Amygdala (tissue), 56 donors: Measurements from ENCODE around the gene CORO1C.
A peak's percentile ranks its signal among the peaks of the same experiment; 100 is the strongest.

Source experiments
- DNase-seq, 56 donors: peaks; one replicate each; lab custom pipeline; 2025; lab: John Stamatoyannopoulos, UW

The CORO1C gene

GRCh38 chr12:108608616-108609015 lies 122.7 kb downstream of the CORO1C start:
- DNase-seq = no peak

- no peak for DNase-seq
These were observed 123.2 kb downstream of the CORO1C start for GRCh38 chr12:108607981-108608600.

DNA sequence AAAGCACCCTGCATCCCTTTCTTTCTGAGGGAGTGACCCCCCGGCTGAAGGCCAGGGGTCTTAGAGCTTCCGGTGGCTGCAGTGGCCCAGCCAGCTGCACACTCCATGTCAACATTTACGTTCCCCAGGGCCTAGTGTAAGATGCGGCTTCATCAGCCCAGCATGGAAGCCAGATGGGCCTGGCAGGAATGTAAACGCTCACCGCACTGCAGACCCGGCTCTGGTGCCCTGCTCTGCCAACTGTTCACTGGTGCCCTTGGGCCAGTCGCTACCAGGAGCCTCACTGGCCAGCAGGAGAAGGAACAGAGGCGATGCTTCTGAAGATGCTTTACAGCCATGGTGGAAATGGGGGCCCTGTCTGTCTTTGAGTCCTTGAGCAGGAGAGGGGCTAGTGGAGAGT lies 124.8 kb downstream of the CORO1C start:
- no peak for DNase-seq

DNA sequence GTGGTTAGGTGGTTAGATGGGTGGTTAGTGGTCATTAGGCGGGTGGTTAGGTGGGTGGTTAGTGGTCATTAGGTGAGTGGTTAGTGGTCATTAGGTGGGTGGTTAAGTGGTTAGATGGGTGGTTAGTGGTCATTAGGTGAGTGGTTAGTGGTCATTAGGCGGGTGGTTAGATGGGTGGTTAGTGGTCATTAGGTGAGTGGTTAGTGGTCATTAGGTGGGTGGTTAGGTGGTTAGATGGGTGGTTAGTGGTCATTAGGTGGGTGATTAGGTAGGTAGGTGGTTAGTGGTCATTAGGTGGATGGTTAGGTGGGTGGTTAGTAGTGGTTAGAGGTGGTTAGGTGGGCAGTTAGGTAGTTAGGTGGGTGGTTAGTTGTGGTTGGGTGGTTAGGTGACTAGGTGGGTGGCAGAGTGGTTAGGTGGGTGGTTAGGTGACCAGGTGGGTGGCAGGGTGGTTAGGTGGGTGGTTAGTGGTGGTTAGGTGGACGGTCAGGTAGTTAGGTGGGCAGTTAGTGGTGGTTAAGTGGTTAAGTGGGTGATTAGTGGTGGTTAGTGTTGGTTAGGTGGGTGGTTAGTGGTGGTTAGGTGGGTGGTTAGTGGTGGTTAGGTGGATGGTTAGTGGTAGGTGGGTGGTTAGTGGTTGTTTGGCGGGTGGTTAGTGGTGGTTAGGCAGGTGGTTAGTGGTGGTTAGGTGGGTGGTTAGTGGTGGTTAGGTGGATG lies 125.5 kb downstream of the CORO1C start:
- no peak for DNase-seq

DNA sequence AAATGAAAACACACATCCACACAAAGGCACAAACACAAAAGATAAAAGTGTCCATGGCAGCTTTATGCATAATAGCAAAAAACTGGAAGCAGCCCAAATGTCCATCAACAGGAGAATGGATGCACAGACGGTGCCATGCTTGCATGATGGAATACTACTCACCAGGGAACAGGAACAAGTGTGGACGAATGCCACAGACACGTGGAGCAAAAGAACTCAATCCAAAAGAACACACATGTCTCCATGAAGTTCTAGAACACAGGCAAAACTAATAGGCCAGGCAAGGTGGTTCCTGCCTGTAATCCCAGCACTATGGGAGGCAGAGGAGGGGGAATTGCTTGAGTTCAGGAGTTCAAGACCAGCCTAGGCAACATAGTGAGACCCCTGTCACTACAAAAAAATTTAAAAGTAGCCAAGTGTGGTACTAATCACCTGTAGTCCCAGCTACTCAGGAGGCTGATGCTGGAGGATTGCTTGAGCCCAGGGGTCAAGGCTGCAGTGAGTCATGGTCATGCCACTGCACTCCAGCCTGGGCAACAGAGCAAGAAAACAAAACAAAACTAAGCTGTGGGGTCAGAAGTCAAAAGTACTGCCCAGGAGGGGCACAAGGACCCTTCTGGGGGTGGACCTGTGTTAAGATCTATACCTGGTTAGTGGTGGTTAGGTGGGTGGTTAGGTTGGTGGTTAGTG lies 126.2 kb downstream of the CORO1C start:
- DNase-seq = no peak

DNA sequence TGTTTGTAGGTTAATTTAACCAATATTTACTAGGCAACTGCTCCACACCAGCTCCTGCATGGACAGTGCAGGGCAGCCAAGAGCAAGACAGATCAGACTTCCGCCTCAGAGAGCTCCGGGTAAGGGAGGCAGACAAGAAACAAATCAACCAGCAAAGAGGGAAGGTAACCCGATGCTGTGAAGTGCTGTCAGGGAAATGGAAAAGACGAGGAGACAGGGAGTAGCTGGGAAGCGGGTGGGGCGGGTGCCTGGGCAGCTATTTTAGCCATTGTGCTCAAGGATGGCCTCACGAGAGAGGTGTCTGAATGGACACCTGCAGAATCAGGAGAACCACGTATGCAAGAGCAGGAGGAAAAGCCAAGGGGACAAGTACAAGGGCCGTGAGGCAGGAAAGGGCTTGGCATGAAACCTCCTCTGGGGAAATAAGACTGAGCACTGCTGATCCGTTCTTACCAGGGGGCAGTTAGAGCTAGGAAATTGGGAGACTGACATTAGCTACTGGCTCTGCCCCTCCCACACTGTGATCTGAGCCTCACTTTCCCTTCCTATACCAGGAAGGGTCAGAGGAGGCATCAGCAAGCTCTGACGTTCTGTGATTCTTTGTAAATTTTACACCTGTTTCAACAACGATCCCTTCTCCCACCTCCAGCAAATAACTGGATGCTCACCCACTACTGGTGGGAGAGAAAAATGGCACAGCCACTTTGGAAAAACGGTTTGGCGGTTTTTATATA lies 126.9 kb downstream of the CORO1C start:
- no peak for DNase-seq

DNA sequence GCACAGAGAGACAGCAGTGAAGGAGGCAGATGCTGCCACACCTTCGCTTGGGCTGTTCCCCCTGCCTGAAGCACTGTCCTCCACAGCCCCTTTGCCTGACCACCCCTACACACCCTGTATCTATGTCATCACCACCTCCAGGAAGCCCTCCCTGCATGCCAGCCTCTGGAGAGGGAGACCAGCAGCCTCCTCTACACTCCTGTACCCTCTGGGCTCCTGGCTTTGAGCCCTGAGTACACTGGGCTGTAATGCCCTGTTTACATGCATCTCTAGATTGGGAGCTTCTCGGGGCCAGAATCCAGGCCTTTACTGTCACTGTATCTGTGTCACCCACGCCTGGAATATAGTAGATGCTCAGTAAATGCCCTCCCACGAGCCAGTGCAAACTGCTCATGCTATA lies 127.6 kb downstream of the CORO1C start:
- DNase-seq = no peak

- no peak for DNase-seq
These were observed 128.2 kb downstream of the CORO1C start for GRCh38 chr12:108602976-108603704.

DNA sequence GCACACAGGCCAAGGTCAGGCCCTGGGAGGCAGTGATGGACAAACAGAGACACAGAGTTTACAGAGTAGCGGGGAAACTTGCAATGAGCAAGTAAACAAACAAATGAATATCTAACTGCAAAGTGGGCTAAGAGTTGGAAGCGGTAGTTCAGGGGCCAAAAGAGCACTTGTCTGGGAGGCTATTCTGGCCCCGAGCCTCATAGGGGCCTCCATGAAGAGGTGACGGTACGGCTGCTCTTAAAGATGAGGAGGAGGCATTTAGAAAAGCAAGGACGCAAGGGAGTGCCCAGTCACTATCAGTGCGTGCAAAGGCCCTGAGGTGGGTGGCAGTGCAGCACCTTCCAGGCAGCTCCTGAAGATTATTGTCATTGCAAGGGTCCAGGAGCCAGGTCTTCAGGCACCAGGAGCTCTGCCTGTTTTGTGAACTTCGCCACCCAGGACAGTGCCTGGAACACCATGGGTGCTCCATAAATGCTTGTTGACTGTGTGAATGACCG lies 129.1 kb downstream of the CORO1C start:
- no peak for DNase-seq

GRCh38 chr12:108600702-108601007 lies 130.7 kb downstream of the CORO1C start:
- DNase-seq = no peak

DNA sequence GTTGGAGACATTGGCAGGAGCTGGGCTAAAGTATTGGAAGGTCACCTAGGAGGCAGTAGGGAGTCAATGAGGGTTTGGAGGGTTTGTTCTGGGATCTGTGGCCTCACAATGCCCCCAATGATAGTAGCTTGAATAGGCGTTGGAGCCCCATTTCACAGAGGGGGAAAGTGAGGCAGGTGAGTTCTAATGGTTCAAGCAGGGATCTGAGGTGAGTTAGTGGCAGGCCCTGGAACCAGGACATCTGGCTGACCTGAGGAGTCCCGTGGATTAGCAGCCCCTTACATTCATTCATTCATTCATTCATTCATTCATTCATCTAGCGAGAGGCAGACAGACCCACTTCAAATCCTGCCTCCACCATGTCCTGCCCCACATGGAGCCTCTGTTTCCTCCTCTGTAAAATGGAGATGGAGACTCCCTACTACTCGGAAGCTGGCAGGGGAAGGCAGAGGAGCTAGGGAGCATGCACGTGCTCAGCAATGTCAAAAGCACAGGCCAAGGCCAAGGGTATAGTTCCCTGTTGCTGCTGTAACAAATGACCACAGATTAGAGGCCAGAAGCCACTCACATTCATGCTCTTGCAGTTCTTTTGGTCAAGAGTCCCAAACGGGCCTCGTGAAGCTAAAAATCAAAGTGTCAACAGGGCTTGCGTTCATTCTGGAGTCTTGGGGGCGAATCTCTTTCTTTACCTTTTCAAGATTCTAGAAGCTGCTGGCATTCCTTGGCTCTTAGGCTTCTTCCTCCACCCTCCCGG lies 131.2 kb downstream of the CORO1C start:
- DNase-seq = no peak

DNA sequence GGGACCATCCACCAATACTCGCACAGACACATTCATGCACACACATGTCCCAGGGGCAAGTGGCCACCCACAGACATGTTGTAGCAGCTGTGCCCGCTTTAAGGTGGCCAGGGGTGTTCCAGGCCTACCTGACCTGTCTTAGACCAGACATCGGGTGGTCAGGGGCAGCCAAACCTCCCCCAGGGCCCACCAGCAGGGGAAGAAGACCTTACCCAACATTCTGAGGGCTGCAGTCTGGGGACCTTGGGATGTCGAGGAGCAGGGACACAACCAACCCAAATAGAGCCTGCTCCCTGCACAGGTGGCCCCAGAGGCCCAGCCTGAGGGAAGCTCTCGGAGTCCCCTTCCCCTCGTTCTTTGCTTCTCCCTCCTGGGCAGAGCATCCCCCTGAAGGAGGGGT lies 131.8 kb downstream of the CORO1C start:
- no peak for DNase-seq

DNA sequence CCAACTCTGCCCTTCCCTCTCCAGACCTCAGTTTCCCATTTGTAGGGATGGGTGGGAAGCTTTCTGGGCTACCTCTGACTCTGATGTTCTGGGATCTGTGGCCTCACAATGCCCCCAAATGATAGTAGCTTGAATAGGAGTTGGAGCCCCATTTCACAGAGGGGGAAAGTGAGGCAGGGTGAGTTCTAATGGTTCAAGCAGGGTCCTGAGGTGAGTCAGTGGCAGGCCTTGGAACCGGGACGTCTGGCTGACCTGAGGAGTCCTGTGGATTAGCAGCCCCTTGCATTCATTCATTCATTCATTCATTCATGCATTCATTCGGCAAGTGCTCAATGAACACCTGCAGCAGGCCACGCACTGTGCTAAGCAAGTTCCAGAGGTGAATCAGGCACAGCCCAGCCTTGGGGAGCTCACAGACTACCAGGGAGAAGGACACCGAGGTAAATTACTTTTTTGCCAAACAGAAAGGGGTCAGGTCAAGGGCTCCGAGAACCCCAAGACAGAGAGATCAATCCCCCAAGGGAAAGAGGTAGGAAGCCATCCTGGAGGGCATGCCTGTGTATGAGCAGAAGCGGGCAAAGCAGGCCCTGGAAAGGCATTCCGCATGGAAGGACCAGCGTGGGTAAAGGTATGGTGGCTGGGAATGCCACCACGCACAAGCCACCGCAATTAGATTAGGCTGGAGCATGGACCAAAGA lies 132.6 kb downstream of the CORO1C start:
- no peak for DNase-seq

DNA sequence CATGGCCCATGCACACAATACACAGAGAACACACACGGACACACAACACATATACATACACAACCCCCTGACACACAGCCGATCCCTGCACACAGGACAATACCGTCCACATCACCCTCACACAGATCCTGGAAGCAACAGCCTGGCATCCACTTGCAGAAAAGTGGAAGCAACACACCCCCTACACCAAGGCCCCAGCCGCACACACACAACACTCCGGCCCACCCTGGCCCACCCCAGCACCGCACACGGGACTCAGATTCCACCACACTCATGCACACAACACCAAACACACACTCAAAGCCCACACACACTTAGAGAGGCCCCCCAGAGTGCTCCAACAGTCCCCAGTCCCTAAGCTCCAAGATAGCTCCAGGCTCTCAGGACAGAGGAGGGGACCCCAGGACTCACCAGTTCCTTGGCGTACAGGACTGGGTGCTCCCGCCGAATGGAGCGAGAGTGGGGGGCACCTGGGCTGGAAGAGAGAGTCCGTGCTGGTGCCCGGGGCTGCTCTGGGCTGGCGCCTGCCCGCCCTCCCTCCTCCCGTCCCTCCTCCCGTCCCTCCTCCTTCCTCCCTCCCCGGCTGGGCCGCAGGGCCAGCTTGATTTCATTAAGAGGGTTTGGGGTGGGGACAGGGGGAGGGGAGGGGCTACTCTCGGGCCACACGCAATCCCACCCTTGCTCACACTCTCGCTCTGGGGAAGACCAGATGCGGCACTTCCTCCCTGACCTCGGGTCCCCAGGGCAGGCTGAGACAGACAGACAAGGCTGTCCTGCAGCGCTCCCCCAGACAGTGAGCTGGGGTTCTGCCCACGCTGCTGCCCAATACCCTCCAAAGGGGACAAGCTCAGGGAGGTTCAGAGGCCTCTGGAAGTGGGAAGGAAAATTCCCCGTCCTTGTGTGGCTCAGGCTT lies 133.5 kb downstream of the CORO1C start, which contains the start of gene TMEM119:
TMEM119 (minus strand) TSS at position 526 of the 913 bp plus-strand sequence. CDS start 5,701 bp downstream, outside the sequence.
- DNase-seq = peak in 12 of 56 donors; percentile 9 to 38 (median 16)

DNA sequence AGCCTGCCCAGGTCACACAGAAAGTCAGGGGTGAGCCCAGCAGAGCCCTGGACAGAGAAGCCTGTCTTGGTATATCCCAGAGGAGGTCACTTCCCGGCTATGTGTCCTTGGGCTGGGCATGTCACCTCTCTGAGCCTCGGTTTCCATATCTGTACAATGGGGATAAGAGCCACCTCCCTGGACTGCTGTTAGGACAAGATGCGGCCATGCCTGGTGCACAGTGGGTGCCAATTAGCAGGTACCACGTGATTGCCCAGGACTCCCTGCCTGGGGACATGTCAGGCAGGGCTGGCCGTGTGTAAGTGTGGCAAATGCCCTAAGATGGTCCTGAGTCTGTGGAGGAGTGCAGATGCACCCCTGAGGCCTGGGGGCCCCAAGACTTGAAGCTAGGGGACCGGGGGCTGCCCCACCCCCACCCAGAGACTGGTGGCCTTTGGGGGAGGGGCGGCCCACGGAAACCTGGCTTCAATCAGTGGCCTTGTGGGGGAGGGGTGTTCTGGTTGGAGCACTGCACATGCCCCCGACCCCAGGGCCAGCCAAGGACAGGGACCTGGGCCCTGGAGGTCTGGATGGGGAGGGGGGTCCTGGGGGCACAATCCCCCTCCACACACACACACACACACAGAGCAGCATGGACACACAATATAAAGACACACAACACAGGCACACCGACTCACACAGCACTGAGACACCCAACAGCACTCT lies 134.3 kb downstream of the CORO1C start:
- no peak for DNase-seq

GRCh38 chr12:108595711-108596647 lies 135.3 kb downstream of the CORO1C start:
- DNase-seq = no peak
